Testis (tissue), 2 donors: ENCODE data around the gene IFNGR2.

Experiments
- CTCF ChIP-seq, 3 experiments: fragments of 450-650 bp in 2 of 3; fragments of 200-600 bp in 1 of 3; sonication (generic) in 1 of 3; IDR thresholded peaks; one replicate each; pipeline ENCODE4 v1.5.1; 2016 to 2019; ENCODE audit warnings: antibody characterized with exemption in 3 of 3, mild to moderate bottlenecking in 2 of 3, moderate library complexity in 1 of 3
- POLR2A ChIP-seq: fragments of 450-650 bp; IDR thresholded peaks from one replicate; pipeline ENCODE4 v1.6.1; 2017; ENCODE audit warnings: antibody characterized with exemption, mild to moderate bottlenecking, moderate library complexity

- TF ChIP-seq CTCF (IDR thresholded peaks at IDR 0.05) = no peak
- TF ChIP-seq POLR2A = no peak
Observed at GRCh38 chr21:33414926-33415325, 11.7 kb downstream of the IFNGR2 start.
